Neural cell (in vitro differentiated cells): Measurements from ENCODE around the gene SCGB2A2.

Experiments
- CTCF ChIP-seq: fragments of 450-650 bp; IDR thresholded peaks from 2 replicates; pipeline ENCODE4 v1.5.1; 2014; ENCODE audit warnings: antibody characterized with exemption, mild to moderate bottlenecking, moderate library complexity; ENCODE audit not compliant: poor library complexity, severe bottlenecking
- POLR2AphosphoS5 ChIP-seq: IDR thresholded peaks from 2 replicates; pipeline ENCODE4 v1.6.1; 2012
- SMC3 ChIP-seq: fragments of 450-650 bp; conservative IDR thresholded peaks from 2 replicates; pipeline ENCODE4 v1.6.1; 2014; ENCODE audit warnings: antibody characterized with exemption, mild to moderate bottlenecking, moderate library complexity; ENCODE audit not compliant: poor library complexity

GRCh38 chr11:62280452-62280851, 10.5 kb downstream of the SCGB2A2 start:
- no peak for TF ChIP-seq CTCF
- no peak for TF ChIP-seq POLR2AphosphoS5
- no peak for TF ChIP-seq SMC3
